ENCODE measurements around the gene KIF6.

DNA sequence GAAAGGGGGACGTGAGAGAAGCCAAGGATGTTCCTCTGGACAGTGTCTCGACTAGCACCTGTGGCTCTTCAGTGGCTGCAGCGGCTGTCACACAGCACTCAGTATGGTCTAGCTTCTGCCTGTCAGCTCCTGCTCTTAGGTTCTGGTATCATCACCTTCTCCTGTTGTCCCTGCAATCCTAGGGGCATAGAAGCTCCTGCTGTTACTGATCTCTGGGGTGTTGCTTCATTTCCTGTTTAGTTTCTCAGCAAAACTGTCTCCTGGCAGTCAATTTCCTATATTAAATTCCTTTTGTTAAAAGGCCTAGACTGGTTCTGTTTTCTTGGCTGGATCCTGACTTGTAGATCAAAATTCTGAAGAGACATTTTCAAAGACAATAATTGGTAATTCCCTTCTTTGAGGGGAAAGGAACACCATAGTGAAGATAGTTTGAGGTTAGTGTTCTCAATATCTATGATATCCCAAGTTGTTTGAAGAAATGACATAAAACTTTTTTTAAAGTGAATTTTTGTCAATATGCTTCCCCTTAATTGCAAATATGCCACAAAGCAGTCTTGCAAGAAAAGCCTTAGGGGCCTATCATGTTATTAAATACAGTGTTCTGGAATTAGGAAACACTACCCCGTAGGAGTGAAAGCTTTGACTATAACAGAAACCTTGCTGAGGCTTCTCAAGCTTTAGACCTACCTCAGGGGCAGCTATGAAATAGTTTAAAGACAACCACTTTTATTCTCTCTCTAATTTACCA lies 148.5 kb downstream of the KIF6 start:
- TF ChIP-seq POLR2A (IDR thresholded peaks at IDR 0.05): no peak
- TF ChIP-seq, protein P1, sequence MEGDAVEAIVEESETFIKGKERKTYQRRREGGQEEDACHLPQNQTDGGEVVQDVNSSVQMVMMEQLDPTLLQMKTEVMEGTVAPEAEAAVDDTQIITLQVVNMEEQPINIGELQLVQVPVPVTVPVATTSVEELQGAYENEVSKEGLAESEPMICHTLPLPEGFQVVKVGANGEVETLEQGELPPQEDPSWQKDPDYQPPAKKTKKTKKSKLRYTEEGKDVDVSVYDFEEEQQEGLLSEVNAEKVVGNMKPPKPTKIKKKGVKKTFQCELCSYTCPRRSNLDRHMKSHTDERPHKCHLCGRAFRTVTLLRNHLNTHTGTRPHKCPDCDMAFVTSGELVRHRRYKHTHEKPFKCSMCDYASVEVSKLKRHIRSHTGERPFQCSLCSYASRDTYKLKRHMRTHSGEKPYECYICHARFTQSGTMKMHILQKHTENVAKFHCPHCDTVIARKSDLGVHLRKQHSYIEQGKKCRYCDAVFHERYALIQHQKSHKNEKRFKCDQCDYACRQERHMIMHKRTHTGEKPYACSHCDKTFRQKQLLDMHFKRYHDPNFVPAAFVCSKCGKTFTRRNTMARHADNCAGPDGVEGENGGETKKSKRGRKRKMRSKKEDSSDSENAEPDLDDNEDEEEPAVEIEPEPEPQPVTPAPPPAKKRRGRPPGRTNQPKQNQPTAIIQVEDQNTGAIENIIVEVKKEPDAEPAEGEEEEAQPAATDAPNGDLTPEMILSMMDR (IDR thresholded peaks at IDR 0.05): no peak
